Activated CD8-positive, alpha-beta T cell treated with anti-CD3 and anti-CD28 coated beads for 36 hours (primary cell): ENCODE results near the gene NMS. TPM values are rescaled to one million over a fixed set of nuclear protein-coding genes. Genes with fewer than 3 reads are reported as not detected.

Experiments used
- ATAC-seq: fragments of 200-7000 bp; cut with Tn5 transposase; one replicate; pipeline ENCODE4 v1.10.0; 2021; ENCODE audit warnings: mild to moderate bottlenecking, moderate library complexity
- CTCF ChIA-PET: fragments of 350-600 bp; sonication (Branson Sonifier 250); formaldehyde crosslinking; loops from one replicate; lab custom pipeline; 2021; ENCODE audit warnings: antibody characterized with exemption; lab: Charles Lee
- POLR2A ChIA-PET: fragments of 350-600 bp; sonication (Branson Sonifier 250); formaldehyde crosslinking; loops from one replicate; lab custom pipeline; 2021; ENCODE audit warnings: antibody characterized with exemption; lab: Charles Lee
- DNase-seq: peaks from one replicate; pipeline ENCODE4 v3.0.0-alpha.2; 2020
- H3K27ac Mint-ChIP-seq: one replicate; pipeline ENCODE4 v1.8.0; 2021; ENCODE audit warnings: mild to moderate bottlenecking, mixed read lengths
- H3K27me3 Mint-ChIP-seq: one replicate; pipeline ENCODE4 v1.8.0; 2021; ENCODE audit warnings: mixed read lengths
- H3K36me3 Mint-ChIP-seq: one replicate; pipeline ENCODE4 v1.8.0; 2021; ENCODE audit warnings: low read depth, mixed read lengths
- H3K4me1 Mint-ChIP-seq: one replicate; pipeline ENCODE4 v1.8.0; 2021; ENCODE audit warnings: low read depth, mixed read lengths
- H3K4me3 Mint-ChIP-seq: one replicate; pipeline ENCODE4 v1.8.0; 2021; ENCODE audit warnings: mild to moderate bottlenecking, moderate library complexity, mixed read lengths
- H3K9me3 Mint-ChIP-seq: one replicate; pipeline ENCODE4 v1.8.0; 2021; ENCODE audit warnings: mixed read lengths
- intact Hi-C: fragments of 100-400 bp; cut with micrococcal nuclease; formaldehyde crosslinking; loops from one replicate; pipeline ENCODE4 v1.10.0; 2022
- total RNA-seq, 2 experiments: library from RNA; stranded (reverse); gene quantifications; one replicate each; pipeline ENCODE4 v1.2.3, GENCODE V29; 2021
- TF ChIP-seq, protein P1 (sequence below): fragments of 200-600 bp; IDR thresholded peaks from one replicate; pipeline ENCODE4 v1.8.0; 2022; ENCODE audit warnings: antibody characterized with exemption, mild to moderate bottlenecking

Gene NMS
- total RNA-seq, 2 experiments from 2014 or later: not detected

DNA sequence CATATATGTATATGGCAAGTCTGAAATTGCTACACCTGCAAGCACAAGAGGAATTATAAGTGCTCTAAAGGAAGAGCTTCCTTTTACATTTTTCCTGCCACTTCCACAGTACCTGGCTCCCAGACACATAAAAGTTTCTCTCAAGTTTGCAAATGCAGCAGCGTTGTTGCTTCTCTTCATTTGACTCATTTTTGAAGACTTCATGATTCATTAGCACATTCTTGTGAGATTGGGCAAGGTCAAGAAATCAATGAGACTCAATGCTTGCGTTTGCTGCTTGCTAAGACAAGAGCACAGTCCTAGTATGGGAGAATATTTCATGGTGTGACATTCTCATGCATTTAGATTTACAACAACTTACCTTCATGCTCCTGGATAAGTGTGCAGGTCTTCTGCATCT is 49.9 kb downstream of the NMS start:
- Mint-ChIP-seq H3K36me3 (no peaks in the 10 kb centered on the region), H3K27ac (no peak overlapping the region), H3K4me3 (no peak overlapping the region), H3K4me1 (no peaks in the 10 kb centered on the region), H3K9me3 (peaks cover 1% of the 10 kb centered on the region), H3K27me3 (peaks cover 2% of the 10 kb centered on the region)
- TF ChIP-seq, protein P1, sequence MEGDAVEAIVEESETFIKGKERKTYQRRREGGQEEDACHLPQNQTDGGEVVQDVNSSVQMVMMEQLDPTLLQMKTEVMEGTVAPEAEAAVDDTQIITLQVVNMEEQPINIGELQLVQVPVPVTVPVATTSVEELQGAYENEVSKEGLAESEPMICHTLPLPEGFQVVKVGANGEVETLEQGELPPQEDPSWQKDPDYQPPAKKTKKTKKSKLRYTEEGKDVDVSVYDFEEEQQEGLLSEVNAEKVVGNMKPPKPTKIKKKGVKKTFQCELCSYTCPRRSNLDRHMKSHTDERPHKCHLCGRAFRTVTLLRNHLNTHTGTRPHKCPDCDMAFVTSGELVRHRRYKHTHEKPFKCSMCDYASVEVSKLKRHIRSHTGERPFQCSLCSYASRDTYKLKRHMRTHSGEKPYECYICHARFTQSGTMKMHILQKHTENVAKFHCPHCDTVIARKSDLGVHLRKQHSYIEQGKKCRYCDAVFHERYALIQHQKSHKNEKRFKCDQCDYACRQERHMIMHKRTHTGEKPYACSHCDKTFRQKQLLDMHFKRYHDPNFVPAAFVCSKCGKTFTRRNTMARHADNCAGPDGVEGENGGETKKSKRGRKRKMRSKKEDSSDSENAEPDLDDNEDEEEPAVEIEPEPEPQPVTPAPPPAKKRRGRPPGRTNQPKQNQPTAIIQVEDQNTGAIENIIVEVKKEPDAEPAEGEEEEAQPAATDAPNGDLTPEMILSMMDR: no peak
- ChIA-PET POLR2A (interaction anchor here (0.5 kb wide), 1 partner anchor 14 kb away, joined by 3 read pairs; no protein-coding TSS in a partner anchor), CTCF (no interaction called here)
- intact Hi-C loops: no loop called here
- ATAC-seq: no peak
- no peak for DNase-seq

DNA sequence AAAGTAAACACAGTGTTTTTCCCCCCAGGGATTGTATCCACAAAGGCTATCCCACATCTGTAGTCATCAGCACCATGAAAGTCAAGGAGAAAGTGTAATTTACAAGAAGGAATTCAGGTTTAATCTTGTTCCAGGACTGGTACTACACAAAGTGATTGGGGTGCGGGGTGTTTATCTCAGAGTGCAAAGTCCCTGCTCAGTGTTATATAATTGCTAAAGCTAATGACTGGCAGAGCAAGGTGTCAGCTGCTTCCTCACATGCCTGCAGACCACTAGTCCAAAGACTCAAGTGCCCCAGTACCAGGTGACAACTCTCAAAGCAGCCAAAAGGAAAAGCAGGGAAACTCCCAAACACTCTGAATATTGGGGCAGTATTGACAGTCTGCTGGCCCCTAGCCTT is 52.1 kb downstream of the NMS start:
- DNase-seq (no peak), ATAC-seq (no peak)
- ChIA-PET POLR2A (no interaction called here), CTCF (no interaction called here)
- H3K27me3 Mint-ChIP-seq: peaks cover 2% of the 10 kb centered on the region
- H3K4me1 Mint-ChIP-seq: no peaks in the 10 kb centered on the region
- TF ChIP-seq, protein P1: no peak
- H3K36me3 Mint-ChIP-seq: no peaks in the 10 kb centered on the region
- H3K27ac Mint-ChIP-seq: no peak overlapping the region
- intact Hi-C loops: no loop called here
- H3K9me3 Mint-ChIP-seq: peaks cover 1% of the 10 kb centered on the region
- H3K4me3 Mint-ChIP-seq: no peak overlapping the region

DNA sequence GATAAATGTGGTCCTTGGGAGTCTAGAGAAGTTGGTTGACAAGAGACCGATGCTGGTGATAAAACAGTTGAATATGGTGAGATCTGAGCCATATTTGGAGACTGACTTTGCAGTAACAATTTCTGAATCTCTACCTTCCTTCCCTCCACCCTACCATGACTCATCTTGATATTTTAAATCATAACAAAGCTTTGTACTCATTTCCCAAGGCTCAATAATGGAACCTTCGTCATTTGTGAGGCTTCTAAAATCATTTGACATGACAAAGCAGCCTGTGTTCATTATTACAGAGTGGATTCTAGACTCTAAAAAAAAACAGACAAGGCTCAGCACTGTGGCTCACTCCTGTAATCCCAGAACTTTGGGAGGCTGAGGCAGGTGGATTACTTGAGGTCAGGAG is 54.0 kb downstream of the NMS start:
- Mint-ChIP-seq H3K27ac (no peak overlapping the region), H3K36me3 (no peaks in the 10 kb centered on the region), H3K27me3 (peaks cover 4% of the 10 kb centered on the region), H3K4me3 (no peak overlapping the region), H3K4me1 (no peaks in the 10 kb centered on the region), H3K9me3 (peaks cover 1% of the 10 kb centered on the region)
- DNase-seq (no peak), ATAC-seq (no peak)
- intact Hi-C loops: no loop called here
- ChIA-PET CTCF (no interaction called here), POLR2A (no interaction called here)
- TF ChIP-seq, protein P1: no peak

DNA sequence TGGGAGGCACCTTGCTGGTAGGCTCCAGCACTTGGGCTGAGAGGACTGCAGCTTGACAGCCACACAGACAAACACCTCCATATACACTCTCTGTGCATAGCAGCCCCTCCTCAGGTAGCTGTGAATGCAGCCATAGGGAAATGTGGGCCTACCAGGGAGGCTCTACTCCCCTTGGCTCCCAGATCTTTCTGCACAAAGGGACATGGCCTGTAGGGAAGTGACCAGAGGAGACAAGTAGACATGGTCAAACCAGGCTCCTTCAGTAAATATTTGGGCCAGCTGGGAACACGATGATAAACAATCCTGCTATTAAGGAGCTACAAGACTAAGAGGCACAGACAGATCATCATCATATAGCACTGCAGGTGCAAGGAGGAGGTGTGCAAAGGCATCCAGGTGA is 56.6 kb downstream of the NMS start:
- ChIA-PET CTCF (no interaction called here), POLR2A (no interaction called here)
- H3K36me3 Mint-ChIP-seq: no peaks in the 10 kb centered on the region
- no peaks in the 10 kb centered on the region for H3K4me1 Mint-ChIP-seq
- no peak overlapping the region for H3K4me3 Mint-ChIP-seq
- no peaks in the 10 kb centered on the region for H3K9me3 Mint-ChIP-seq
- ATAC-seq (no peak), DNase-seq (no peak)
- intact Hi-C loops: no loop called here
- TF ChIP-seq, protein P1: no peak
- peaks cover 4% of the 10 kb centered on the region for H3K27me3 Mint-ChIP-seq
- no peak overlapping the region for H3K27ac Mint-ChIP-seq

DNA sequence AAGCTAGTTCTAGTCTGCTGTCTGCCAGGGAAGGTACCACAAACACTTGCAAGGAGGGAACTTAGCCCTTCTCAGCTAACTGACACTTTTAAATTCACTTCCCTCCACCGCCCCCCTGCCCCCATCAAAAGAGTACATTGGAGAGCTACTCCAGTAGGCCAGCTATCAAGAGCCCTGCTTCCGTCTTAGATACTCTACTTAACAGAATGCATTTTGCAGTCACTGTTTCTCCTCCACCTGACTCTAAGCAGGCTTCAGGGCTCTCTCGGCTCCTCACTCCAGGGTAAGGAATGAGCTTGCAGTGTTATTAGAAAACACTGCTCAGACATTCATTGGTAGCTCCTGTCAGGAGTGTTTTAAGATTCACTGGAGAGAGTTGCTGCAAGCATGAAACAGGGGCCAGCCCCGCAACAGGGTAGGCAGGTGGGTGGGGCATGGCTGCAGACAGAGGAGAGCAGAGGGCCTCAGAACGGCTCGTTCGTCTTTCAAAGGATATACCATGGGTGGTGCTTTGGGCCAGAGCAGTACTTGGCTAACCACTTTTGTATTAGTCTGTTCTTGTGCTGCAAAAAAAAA is 57.2 kb downstream of the NMS start:
- POLR2A ChIA-PET: interaction anchor here (0.6 kb wide), 1 partner anchor 699 kb away, joined by 3 read pairs; no protein-coding TSS in a partner anchor
- TF ChIP-seq, protein P1: no peak
- Mint-ChIP-seq H3K9me3 (no peaks in the 10 kb centered on the region), H3K36me3 (no peaks in the 10 kb centered on the region), H3K4me3 (no peak overlapping the region), H3K27ac (no peak overlapping the region), H3K4me1 (no peaks in the 10 kb centered on the region), H3K27me3 (peaks cover 4% of the 10 kb centered on the region)
- ATAC-seq (no peak), DNase-seq (no peak)
- intact Hi-C loops: no loop called here
- CTCF ChIA-PET: no interaction called here
